CD4-positive, alpha-beta memory T cell (primary cell): ENCODE data around the gene CDKN1C. TPM values are rescaled to one million over a fixed set of nuclear protein-coding genes. Genes with fewer than 3 reads are reported as not detected.

Experiments used
- CTCF ChIA-PET: fragments of 350-600 bp; sonication (Branson Sonifier 250); formaldehyde crosslinking; loops from one replicate; lab custom pipeline; 2021; ENCODE audit warnings: inconsistent platforms; ENCODE audit not compliant: partially characterized antibody; lab: Charles Lee
- POLR2A ChIA-PET: fragments of 350-600 bp; sonication (Branson Sonifier 250); formaldehyde crosslinking; loops from one replicate; lab custom pipeline; 2021; ENCODE audit not compliant: partially characterized antibody; lab: Charles Lee
- DNase-seq, 5 donors: peaks; one replicate each; pipeline versions ENCODE4 v3.0.0 to v3.0.0-alpha.2; 2020 to 2022; ENCODE audit warnings: mixed read lengths in 1 of 5
- H3K27ac ChIP-seq: one replicate; pipeline ENCODE4 v1.7.0; 2013; ENCODE audit warnings: low read depth, low read length
- H3K27me3 ChIP-seq: 2 replicates; pipeline ENCODE4 v1.7.0; 2013; ENCODE audit warnings: mild to moderate bottlenecking, low read length, moderate library complexity; ENCODE audit not compliant: insufficient read depth
- H3K36me3 ChIP-seq: 2 replicates; pipeline ENCODE4 v1.7.0; 2013; ENCODE audit warnings: mild to moderate bottlenecking, low read length, moderate library complexity; ENCODE audit not compliant: insufficient read depth
- H3K4me1 ChIP-seq: 2 replicates; pipeline ENCODE4 v1.7.0; 2013; ENCODE audit warnings: mild to moderate bottlenecking, low read length, moderate library complexity; ENCODE audit not compliant: insufficient read depth
- H3K4me3 ChIP-seq, 2 donors: one replicate each; pipeline ENCODE4 v1.7.0; 2013; ENCODE audit warnings: low read length in 2 of 2, mild to moderate bottlenecking in 1 of 2
- H3K9me3 ChIP-seq, 2 donors: one replicate each; pipeline ENCODE4 v1.7.0; 2013; ENCODE audit warnings: low read length in 2 of 2, control low read depth in 1 of 2; ENCODE audit not compliant: control insufficient read depth in 1 of 2
- H3K27ac Mint-ChIP-seq, 7 donors: one replicate each; pipeline ENCODE4 v1.8.0; 2020 to 2021; ENCODE audit warnings: mixed read lengths in 7 of 7, mild to moderate bottlenecking in 6 of 7, inconsistent platforms in 3 of 7, moderate library complexity in 3 of 7
- H3K27me3 Mint-ChIP-seq, 2 donors: one replicate each; pipeline ENCODE4 v1.8.0; 2020 to 2021; ENCODE audit warnings: mixed read lengths in 2 of 2
- H3K36me3 Mint-ChIP-seq, 2 donors: one replicate each; pipeline ENCODE4 v1.8.0; 2020 to 2021; ENCODE audit warnings: mixed read lengths in 2 of 2, inconsistent platforms in 1 of 2, mild to moderate bottlenecking in 1 of 2
- H3K4me1 Mint-ChIP-seq, 4 donors: one replicate each; pipeline ENCODE4 v1.8.0; 2020 to 2021; ENCODE audit warnings: mixed read lengths in 4 of 4, mild to moderate bottlenecking in 1 of 4
- H3K4me3 Mint-ChIP-seq, 8 donors: one replicate each; pipeline ENCODE4 v1.8.0; 2020 to 2021; ENCODE audit warnings: mixed read lengths in 8 of 8, mild to moderate bottlenecking in 7 of 8, moderate library complexity in 6 of 8, inconsistent platforms in 3 of 8
- H3K9me3 Mint-ChIP-seq, 8 donors: one replicate each; pipeline ENCODE4 v1.8.0; 2020 to 2021; ENCODE audit warnings: mixed read lengths in 8 of 8, mild to moderate bottlenecking in 5 of 8, inconsistent platforms in 3 of 8, moderate library complexity in 1 of 8
- intact Hi-C: fragments of 100-400 bp; cut with micrococcal nuclease; formaldehyde crosslinking; loops from one replicate; pipeline ENCODE4 v1.15.1; 2023
- polyA plus RNA-seq, 2 donors: library from polyadenylated mRNA; unstranded; fragments of 300-500 nt; fragmentation: Illumina TruSeq; gene quantifications; one replicate each; pipeline ENCODE4 v1.2.3, GENCODE V29; 2021
- total RNA-seq, 2 experiments: library from RNA; stranded (reverse); gene quantifications; one replicate each; pipeline ENCODE4 v1.2.3, GENCODE V29; 2021

The CDKN1C gene
- total and polyA plus RNA-seq, 4 experiments from 2014 or later = 0.10 to 6.1 (median 2.8) TPM

DNA sequence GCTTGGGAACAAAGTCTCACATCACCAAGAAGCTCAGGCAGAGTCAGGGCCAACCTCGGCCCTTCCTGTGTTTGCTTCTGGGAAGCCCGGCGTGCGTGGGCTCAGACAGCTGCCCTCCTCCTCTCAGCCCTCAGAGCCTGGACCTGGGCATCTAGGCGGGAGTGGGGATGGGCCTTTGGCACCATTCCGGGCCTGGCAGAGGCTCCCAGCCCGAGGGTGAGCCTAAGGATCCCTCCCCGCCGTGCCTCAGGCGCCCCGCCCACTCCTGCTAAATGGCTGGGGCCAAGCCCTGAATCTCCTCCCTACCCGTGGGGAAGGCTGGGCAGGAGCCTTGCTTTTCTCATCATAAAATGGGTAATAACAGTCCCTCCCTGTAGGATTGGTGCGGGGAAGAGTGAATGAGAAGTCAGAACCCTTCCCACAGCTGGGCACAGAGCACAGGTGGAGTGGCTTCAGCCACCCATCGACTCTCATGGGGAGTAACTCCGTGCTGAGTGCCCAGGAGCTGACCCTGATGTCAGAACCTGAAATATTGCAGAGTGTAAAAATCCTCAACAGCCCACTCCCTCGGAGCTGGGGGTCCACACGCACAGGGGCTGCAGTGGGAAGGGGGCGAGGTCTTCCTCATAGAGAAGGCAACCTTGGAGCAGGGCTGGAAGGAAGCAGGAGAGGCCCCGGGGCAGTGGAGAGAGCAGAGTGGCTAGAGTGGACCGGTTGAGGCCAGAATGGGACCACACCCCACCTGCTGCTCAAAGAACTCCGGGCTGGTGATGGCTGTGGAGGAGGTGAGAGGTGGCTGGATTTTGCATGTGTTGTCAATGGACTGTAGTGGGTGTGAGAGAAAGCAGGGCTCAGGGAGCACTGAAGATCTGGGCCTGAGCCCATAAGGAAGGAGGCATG is 18.8 kb upstream of the CDKN1C start:
- Histone ChIP-seq H3K36me3 (no peaks in the 10 kb centered on the region), H3K4me1 (peaks cover 30% of the 10 kb centered on the region), H3K4me3 (no peak overlapping the region), H3K9me3 (no peaks in the 10 kb centered on the region), H3K27me3 (no peaks in the 10 kb centered on the region), H3K27ac (no peak overlapping the region)
- peaks cover 6 to 23% of the 10 kb centered on the region in 2 donors for H3K36me3 Mint-ChIP-seq
- ChIA-PET CTCF (interaction anchor here (2.3 to 3.9 kb wide), 3 partner anchors 11 to 26 kb away, joined by 8 to 20 read pairs (median 11); no protein-coding TSS in a partner anchor), POLR2A (interaction anchor here (0.5 to 3.9 kb wide), 3 partner anchors 12 to 27 kb away, joined by 5 to 32 read pairs (median 5); partner anchors contain the start of gene PHLDA2)
- H3K4me3 Mint-ChIP-seq = peak overlapping the region in 3 of 8 donors; percentile 68 to 81 (median 72)
- peak overlapping the region in 1 of 7 donors; percentile 68 for H3K27ac Mint-ChIP-seq
- no peaks in the 10 kb centered on the region for H3K27me3 Mint-ChIP-seq
- H3K4me1 Mint-ChIP-seq = peaks cover 16 to 44% (median 29%) of the 10 kb centered on the region in 4 donors
- peaks cover 0 to 2% (median 0%) of the 10 kb centered on the region in 8 donors for H3K9me3 Mint-ChIP-seq
- DNase-seq = no peak
- intact Hi-C loops = no loop called here

DNA sequence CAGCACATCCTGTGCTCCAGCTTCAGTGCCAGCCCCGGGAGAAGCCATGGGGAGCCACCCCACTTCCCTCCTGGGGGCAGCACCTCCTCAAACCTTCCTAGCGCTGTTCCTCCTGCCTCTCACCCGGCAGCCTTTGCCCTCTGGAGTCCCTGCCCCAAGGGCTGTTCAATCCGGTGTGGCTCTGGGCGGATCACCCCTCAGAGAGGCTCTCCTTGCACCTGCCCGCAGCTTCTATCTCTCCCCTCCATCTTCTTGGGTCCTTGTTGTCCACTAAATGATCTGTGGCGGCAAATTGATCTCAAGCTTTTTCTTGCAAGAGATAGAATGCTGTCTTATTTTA is 18.1 kb upstream of the CDKN1C start:
- intact Hi-C loops = no loop called here
- no peak overlapping the region for H3K4me3 ChIP-seq
- Mint-ChIP-seq H3K36me3 (peaks cover 6 to 23% of the 10 kb centered on the region in 2 donors), H3K4me1 (peaks cover 24 to 52% (median 36%) of the 10 kb centered on the region in 4 donors), H3K27ac (peak overlapping the region in 4 of 7 donors; percentile 46 to 70 (median 66)), H3K27me3 (no peaks in the 10 kb centered on the region), H3K9me3 (peaks cover 0 to 2% (median 0%) of the 10 kb centered on the region in 8 donors), H3K4me3 (peak overlapping the region; percentile 48 to 84 (median 72))
- ChIA-PET CTCF (interaction anchor here (1.5 to 3.9 kb wide), 4 partner anchors 11 to 599 kb away, joined by 4 to 20 read pairs (median 10); no protein-coding TSS in a partner anchor), POLR2A (interaction anchor here (0.5 to 3.9 kb wide), 5 partner anchors 11 to 608 kb away, joined by 3 to 32 read pairs (median 5); partner anchors contain the start of genes CDKN1C and PHLDA2)
- no peak for DNase-seq
- peaks cover 38% of the 10 kb centered on the region for H3K4me1 ChIP-seq
- H3K9me3 ChIP-seq = no peaks in the 10 kb centered on the region
- no peaks in the 10 kb centered on the region for H3K36me3 ChIP-seq
- no peaks in the 10 kb centered on the region for H3K27me3 ChIP-seq
- no peak overlapping the region for H3K27ac ChIP-seq

DNA sequence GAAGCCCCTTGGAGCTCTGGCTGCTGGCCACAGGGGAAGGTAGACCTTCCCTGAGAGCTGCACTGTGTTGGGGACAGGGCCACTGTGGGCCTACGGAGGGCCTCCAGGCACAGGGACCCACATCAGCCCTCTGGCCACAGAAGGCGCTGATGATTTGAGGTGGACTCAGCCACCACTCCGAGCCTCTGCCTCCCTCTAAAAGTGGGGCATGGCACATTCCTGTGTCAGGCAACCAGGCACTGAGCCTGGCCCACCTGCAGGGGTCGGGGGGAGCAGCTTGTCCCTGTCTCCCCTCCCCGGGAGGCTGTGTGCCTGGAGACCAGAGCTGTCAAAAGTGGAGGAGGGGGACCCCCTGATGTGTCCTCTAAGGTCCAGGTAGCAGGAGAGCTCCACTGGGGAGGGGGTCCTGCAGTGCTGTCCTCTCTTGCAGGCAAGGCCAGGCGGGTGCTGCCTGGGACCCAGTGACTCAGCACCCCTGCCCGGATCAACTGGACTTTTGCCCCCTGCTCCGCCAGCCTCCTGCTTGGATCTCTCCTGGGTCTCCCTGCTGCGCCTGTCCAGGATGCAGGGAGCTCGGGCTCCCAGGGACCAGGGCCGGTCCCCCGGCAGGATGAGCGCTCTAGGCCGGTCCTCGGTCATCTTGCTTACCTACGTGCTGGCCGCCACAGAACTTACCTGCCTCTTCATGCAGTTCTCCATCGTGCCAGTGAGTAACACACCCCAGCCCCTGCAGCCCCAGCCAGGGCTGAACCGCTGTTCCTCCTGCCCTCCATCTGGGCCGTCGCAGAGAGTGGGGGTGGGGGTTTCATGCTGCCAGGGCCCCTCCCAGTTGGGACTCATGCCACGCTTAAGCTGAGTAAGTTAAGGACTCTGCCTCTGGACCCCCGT is 17.5 kb upstream of the CDKN1C start:
- intact Hi-C loops = loop anchor here (1.0 kb wide), 2 partner anchors 18 to 503 kb away; partner anchors contain the start of genes CDKN1C and TSSC4
- no peak for DNase-seq
- Mint-ChIP-seq H3K27ac (peak overlapping the region in 6 of 7 donors; percentile 13 to 72 (median 35)), H3K9me3 (peaks cover 0 to 2% (median 0%) of the 10 kb centered on the region in 8 donors), H3K36me3 (peaks cover 6 to 23% of the 10 kb centered on the region in 2 donors), H3K27me3 (no peaks in the 10 kb centered on the region), H3K4me1 (peaks cover 30 to 58% (median 42%) of the 10 kb centered on the region in 4 donors), H3K4me3 (peak overlapping the region; percentile 39 to 84 (median 80))
- Histone ChIP-seq H3K36me3 (no peaks in the 10 kb centered on the region), H3K9me3 (no peaks in the 10 kb centered on the region), H3K4me1 (peaks cover 44% of the 10 kb centered on the region), H3K4me3 (peak overlapping the region; percentile 28 to 67), H3K27ac (peak overlapping the region; percentile 65), H3K27me3 (no peaks in the 10 kb centered on the region)
- ChIA-PET POLR2A (interaction anchor here (0.5 to 3.9 kb wide), 12 partner anchors 11 to 607 kb away, joined by 3 to 32 read pairs (median 4); partner anchors contain the start of genes CDKN1C and PHLDA2), CTCF (interaction anchor here (0.8 to 3.9 kb wide), 5 partner anchors 10 to 598 kb away, joined by 4 to 20 read pairs (median 8); no protein-coding TSS in a partner anchor)

DNA sequence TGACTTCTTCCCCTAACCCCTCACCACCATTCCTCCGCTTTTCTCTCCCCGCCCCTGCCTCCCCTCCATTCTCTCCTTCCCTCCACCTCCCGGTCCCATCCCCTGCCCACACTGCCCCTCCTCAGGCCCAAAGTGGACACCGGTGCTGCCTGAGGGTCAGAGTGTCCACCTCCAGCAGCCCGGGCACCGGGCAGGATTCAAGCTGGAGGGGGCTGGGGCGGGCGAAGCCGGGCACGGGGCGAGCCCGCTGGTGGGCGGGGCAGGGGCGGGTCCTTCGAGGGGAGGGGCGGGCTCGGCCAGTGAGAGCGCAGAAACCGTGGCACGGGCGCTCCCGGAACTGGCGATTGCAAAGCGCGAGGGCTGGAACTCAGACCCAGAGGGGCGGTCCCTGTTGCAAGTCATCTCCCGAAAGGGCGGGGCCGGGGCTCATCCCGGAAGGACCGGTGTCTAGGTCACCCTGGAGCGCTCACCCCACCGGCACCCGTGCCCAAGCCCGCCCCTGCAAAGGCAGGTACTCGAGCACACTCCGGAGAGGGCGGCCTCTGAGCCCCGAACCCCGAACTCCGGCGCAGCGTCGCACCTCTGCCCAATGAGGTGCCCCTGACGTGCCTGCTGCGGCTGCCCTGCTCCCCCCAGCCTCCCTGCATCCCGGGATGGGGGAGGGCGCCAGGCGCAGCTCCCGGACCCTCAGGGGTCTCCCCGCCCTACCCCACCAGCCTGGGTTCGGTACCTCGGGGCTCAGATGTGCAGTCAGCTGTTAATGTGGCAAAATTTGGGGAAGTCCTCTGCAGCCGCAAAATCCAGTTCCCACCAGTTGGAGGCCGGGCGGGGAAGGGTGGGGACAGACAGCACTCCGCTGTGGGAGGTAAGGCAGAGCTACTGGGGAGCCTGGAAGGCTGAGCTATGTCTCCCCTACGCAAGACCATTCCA is 16.5 kb upstream of the CDKN1C start:
- intact Hi-C loops = loop anchor here (1.0 kb wide), 2 partner anchors 17 to 502 kb away; partner anchors contain the start of genes CDKN1C and TSSC4
- Histone ChIP-seq H3K27ac (peak overlapping the region; percentile 65), H3K27me3 (no peaks in the 10 kb centered on the region), H3K4me1 (peaks cover 49% of the 10 kb centered on the region), H3K36me3 (no peaks in the 10 kb centered on the region), H3K9me3 (no peaks in the 10 kb centered on the region), H3K4me3 (peak overlapping the region; percentile 28 to 67)
- Mint-ChIP-seq H3K27ac (peak overlapping the region; percentile 29 to 90 (median 72)), H3K27me3 (no peaks in the 10 kb centered on the region), H3K4me1 (peaks cover 34 to 66% (median 48%) of the 10 kb centered on the region in 4 donors), H3K4me3 (peak overlapping the region; percentile 73 to 86 (median 79)), H3K36me3 (peaks cover 6 to 23% of the 10 kb centered on the region in 2 donors), H3K9me3 (peaks cover 0 to 2% (median 0%) of the 10 kb centered on the region in 8 donors)
- ChIA-PET POLR2A (interaction anchor here (0.7 to 3.9 kb wide), 10 partner anchors 10 to 606 kb away, joined by 3 to 32 read pairs (median 4); partner anchors contain the start of gene PHLDA2), CTCF (interaction anchor here (0.8 to 3.9 kb wide), 5 partner anchors 9 to 597 kb away, joined by 3 to 20 read pairs (median 8); no protein-coding TSS in a partner anchor)
- DNase-seq = peak; percentile 81 to 92 (median 84)

DNA sequence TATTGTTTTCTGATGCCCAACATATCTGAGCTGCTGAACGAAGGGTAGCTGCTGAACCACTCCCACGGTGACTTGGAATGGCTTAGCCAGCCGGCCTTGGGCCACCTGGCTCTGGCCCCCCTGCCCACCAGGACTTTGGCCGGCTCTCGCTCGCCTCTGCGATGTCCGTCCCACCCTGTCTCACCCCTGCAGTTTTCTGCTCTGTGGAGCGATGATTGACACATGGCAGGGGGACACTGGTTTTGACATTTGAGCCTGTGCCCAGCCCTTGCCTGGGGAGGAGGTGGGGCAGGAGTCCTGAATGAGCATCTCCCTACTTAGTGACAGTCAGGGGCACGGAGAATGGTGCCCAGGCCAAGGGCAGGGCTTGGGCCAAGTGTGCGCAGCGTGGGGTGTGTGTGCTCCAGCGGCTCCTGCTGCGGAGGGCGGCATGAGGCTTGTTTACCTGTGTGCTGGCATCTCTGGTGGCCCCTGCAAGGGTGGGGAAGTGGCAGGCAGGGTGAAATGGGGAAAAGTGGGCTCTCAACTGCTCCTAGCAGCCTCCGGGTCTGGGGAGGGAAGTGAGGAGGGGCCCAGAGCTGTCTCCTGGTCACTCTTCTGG is 15.7 kb upstream of the CDKN1C start:
- H3K27ac ChIP-seq = peak overlapping the region; percentile 43
- POLR2A ChIA-PET = interaction anchor here (1.3 to 3.9 kb wide), 5 partner anchors 9 to 113 kb away, joined by 4 to 32 read pairs (median 7); no protein-coding TSS in a partner anchor
- Mint-ChIP-seq H3K27ac (peak overlapping the region; percentile 25 to 90 (median 64)), H3K36me3 (peaks cover 3 to 17% of the 10 kb centered on the region in 2 donors), H3K9me3 (peaks cover 0 to 2% (median 0%) of the 10 kb centered on the region in 8 donors), H3K4me3 (peak overlapping the region; percentile 38 to 82 (median 68)), H3K27me3 (no peaks in the 10 kb centered on the region), H3K4me1 (peaks cover 34 to 66% (median 48%) of the 10 kb centered on the region in 4 donors)
- DNase-seq = no peak
- no peaks in the 10 kb centered on the region for H3K36me3 ChIP-seq
- CTCF ChIA-PET = interaction anchor here (1.0 kb wide), 2 partner anchors 190 kb away, joined by 3 to 5 read pairs; no protein-coding TSS in a partner anchor
- H3K9me3 ChIP-seq = no peaks in the 10 kb centered on the region
- no peaks in the 10 kb centered on the region for H3K27me3 ChIP-seq
- H3K4me3 ChIP-seq = no peak overlapping the region
- peaks cover 49% of the 10 kb centered on the region for H3K4me1 ChIP-seq
- intact Hi-C loops = no loop called here
